HG03378 (cell line): ENCODE results near the gene TMEM184A.

Source experiments
- ATAC-seq: cut with Tn5 transposase; IDR thresholded peaks from one replicate; pipeline ENCODE4 v1.9.1; 2021; ENCODE audit warnings: mild to moderate bottlenecking, moderate library complexity; ENCODE audit not compliant: unreplicated experiment

TMEM184A gene

GRCh38 chr7:1540776-1541271 lies 15.2 kb downstream of the TMEM184A start:
- no peak for ATAC-seq

DNA sequence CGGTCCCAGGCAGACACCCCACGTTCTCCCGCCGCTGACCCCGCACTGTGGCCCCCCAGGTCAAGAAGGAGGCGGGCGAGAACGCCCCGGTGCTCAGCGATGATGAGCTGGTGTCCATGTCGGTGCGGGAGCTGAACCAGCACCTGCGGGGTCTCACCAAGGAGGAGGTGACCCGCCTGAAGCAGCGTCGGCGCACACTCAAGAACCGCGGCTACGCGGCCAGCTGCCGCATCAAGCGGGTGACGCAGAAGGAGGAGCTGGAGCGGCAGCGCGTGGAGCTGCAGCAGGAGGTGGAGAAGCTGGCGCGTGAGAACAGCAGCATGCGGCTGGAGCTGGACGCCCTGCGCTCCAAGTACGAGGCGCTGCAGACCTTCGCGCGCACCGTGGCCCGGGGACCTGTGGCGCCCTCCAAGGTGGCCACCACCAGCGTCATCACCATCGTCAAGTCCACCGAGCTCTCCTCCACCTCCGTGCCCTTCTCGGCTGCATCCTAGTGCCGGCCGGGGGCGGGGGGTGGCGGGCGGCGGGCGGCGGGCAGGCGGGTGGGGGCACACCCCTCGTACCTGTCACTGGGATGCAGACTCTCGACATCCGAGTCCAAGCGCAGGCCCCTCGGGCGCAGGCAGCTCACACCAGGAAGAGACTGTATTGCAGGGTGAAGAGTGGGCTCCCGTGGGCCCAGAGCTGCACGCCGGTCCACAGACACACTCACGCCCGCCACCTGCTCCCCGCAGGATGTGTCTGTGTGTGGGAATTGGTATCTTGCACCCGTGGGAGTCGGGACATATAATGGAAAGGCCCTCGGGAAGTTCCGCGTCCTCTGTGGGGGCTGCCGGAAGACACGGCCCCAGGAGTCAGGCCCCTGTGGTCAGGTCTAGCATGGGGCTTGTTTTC lies 15.9 kb downstream of the TMEM184A start:
- no peak for ATAC-seq

DNA sequence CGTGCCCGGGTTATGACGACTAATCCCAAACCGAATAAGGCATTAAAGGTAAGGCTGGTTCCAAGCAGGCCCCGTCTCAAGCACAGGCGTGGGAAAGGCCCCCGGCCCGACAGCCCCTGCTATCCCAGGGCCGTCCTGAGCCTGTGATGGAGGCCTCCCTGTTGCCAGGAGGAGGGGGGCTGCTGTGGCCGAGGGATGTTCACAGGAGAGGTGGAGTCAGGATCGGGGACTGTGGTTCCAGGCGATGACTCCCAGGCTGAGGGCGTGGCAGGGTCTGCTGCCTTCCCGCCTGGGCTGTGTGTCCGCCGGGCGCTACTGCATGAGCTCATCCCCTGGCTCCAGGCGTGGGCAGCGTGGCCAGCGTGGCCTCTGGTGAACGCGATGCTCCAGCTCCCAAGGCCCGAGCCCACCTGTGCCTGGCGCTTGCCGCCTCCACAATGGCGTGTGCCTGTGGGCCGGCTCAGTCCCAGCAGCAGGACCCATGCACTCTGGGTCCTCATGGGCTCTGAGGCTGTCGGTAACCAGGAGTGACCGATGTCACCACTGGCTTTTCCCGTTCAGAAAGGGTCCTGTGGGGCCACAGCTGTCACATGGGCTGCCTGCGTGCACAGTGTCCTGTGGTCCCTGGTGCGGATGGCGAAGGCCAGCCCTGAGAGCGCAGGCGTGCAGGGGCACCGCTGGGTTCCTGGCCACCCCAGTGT lies 16.7 kb downstream of the TMEM184A start:
- no peak for ATAC-seq

GRCh38 chr7:1538544-1539180 lies 17.3 kb downstream of the TMEM184A start:
- ATAC-seq, result no peak

DNA sequence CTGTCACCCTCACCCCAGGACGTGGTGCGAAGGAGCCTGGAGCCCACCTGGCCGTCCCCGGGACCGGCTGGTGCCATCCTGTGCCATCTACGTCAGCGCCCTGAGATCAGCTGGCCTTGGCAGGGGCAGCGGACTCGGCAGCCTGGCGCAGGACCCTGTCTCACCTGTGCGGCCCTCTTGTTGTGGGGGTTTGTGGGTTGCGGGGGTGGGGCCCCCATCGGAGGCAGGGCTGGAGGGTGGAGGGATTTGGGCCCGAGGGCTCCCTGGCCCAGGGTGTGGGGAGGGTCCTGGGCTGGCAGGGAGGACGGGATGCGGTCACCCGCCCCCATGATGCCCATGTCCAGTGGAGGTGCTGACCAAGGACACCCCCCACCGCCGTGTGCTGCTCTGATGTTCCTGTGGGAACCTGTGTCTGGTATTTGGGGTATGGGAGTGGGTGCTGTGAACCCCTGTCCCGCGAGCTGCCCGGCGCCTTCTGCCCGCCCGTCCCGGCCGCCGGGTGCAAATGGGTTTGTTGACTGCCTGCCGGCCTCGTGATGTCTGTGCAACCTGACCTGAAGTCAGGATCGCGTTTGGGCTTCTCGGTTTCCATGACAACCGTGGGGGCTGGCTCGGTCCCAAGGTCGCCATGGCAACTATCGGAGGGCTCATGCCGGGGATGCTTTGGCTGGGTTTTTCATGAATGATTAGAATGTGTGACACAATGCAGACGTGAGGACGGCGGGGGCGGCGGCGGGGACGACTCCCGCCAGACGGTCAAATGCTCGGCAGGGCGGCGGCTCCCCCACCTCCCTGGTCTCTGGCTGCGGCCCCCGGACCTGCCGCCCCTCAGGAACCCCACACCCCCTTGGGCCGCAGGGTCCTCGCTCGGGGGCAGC lies 18.2 kb downstream of the TMEM184A start:
- no peak for ATAC-seq

DNA sequence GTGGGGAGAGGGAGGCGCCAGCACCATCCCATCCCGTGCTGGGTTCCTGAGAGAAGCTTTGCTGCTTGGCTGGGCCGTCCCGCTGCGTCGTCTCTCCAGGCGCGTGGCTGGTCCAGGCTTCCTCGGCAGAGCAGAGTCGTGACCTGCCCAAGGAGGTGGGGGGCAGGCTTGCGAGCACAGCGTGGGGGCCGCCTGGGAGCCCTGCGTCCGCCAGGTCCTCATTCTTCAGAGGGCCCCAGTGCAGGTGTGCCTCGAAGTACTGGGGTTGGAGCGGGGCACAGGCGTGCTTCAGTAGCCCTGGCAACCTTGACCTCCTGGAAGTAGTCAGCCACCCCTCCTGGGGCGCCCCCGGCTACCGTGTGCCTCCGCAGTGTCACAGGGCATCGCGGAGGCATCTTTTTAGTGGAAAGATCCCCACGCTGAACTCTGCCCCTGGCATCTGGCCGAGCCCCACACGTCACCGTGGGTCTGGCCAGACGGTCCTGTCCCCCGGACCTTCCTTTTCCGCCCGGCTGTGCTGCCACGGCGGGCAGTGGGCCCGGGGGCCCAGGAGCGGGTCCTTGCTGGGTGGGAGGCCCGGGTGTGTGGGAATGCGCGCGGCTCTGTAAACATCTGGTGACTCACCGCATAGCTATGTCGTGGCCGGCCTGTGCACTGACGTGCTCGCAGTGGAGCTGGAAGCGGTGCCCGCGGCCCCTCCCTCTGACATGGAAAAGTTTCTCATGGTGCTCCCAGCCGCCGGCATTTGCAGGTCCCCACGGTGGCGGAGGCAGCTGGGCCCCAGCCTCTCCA lies 19.1 kb downstream of the TMEM184A start:
- no peak for ATAC-seq

GRCh38 chr7:1536455-1536742 lies 19.6 kb downstream of the TMEM184A start:
- no peak for ATAC-seq

DNA sequence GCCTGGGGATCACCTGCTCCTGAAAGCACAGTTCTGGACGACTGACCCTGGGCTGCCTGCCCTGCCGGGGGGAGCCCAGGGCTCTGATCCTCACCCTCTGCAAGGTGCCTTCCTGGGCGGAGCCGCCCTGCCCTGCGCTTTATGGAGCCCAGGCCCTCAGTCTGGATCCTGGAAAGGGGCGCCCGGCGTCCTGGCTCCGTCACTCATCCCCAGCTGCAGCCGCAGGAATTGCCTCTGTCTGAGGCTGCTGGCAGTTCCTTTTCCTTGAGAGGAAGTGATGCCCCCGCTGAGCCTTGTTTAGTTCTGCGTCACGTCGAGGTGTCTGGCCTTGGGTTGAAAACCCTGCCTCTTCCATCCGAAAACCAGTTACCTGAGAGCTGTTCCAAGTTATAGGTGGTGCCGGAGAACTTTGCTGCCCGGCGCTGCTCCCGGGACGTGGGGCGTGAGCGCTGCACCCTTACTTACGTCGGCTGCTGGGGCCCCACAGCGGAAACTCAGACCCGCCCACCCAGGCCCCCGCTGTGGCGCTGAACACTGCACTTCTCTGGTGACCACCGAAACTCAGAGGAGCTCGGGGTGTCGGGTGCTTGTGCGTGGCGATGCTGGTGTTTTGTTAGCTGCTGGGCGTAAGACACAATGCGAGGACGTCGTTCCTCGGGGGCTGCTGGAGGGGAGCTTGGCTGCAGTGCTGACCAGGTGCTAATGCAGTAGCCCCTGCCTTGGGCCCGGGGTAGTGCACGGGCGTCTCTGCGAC lies 20.1 kb downstream of the TMEM184A start:
- no peak for ATAC-seq

DNA sequence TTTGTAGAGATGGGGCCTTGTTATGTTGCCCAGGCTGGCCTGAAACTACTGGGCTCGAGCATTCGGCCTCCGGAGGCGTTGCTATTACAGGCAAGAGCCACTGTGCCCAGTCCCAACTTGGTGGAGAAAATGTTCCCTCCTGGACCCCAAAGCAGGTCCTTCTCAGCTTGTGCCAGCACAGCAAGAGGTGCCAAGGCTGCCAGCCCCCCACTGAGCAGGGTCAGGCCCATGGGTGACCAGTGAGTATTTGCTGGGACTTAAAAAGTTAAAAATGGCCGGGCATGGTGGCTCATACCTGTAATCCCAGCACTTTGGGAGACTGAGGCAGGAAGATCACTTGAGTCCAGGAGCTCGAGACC lies 20.9 kb downstream of the TMEM184A start:
- no peak for ATAC-seq

- ATAC-seq, result no peak
Measured at GRCh38 chr7:1534330-1535099, 21.5 kb downstream of the TMEM184A start.

GRCh38 chr7:1533547-1534329 lies 22.3 kb downstream of the TMEM184A start:
- no peak for ATAC-seq

DNA sequence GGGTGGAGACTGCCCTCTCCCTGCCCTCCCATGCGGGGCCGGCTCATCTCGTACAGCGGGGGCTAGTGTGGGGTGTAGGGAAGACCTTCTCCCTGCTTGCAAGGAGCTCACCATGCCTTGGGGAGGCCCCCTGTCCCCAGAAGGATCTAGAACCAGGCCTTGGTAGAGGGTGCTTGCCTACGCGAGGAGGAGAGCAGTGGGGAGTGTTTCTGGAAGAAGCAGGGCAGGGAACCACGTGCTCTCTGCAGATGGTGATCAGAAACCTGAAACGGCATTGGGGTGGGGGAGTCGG lies 22.8 kb downstream of the TMEM184A start:
- ATAC-seq, result no peak

DNA sequence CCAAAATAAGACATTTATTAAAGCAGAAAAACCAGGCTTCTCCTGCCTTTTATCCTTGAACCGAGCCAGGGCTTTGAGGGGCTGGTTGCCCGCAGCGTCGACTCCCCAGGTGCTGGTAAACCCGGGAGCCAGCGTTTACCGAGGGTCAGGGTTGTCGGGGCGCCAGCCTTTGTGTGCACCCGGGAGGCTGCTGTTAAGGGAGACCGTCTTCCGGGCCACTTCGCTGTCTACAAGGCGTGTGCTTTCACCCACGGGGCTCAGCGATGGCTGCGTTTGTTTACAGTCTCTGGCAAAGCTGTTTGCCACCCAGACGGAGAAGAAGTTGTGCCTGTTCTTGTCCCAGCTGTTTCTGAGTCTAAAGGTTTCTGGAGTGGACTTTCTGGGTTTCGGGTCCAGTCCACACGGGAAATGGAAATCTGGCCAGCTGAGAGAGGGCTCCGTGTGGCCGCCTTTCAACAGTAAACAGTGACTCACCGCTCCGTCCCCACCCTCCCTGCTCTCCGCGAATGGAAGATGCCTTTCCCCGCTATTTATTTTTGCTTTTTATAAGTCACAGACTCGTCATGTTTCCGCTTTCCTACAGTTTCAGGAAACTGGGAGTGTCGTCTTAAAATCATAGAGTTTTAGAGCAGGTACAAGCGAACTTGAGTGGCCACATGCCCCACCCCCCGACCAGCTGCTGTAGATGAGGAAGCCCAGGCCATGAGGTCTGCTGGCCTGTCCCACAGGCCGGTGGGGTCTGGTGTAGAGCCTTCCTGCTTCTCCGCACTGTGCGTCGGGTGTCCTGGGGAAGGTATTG lies 23.4 kb downstream of the TMEM184A start:
- no peak for ATAC-seq

DNA sequence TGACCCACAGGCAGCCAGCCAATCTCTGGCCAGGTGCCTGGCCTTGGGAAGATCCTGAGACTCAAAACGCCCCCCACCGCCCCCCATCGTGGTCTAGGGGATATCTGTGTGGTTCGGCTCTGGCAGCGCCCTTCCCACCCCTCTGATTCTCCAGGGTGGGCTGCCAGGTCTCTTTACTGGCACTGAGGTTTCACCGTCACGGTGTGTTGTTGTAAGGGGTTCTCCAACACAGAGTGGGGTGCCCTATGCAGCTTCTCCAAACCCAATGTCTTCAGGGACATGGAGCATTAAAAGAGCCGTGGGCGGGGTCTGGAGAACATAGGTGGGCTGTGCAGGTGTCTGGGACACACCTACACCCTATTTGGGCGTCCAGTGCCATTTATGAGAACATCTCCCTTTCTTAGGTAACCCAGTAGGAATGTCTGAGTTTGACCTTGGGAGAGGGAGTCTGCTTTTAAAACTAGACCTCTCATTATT lies 24.0 kb downstream of the TMEM184A start:
- ATAC-seq, result no peak

- no peak for ATAC-seq
Measured at GRCh38 chr7:1531263-1531978, 24.6 kb downstream of the TMEM184A start.

- no peak for ATAC-seq
Measured at GRCh38 chr7:1530946-1531262, 25.1 kb downstream of the TMEM184A start.
